Measurements from ENCODE around the gene LAMP2. TPM values are rescaled to one million over a fixed set of nuclear protein-coding genes. Genes with fewer than 3 reads are reported as not detected.

Gene LAMP2
- total and polyA plus RNA-seq, 10 of the 15 experiments (the other 5 are each of a cell fraction or from before 2014, with no cell fraction given): 21.0 to 48.1 (median 27.3) TPM

DNA sequence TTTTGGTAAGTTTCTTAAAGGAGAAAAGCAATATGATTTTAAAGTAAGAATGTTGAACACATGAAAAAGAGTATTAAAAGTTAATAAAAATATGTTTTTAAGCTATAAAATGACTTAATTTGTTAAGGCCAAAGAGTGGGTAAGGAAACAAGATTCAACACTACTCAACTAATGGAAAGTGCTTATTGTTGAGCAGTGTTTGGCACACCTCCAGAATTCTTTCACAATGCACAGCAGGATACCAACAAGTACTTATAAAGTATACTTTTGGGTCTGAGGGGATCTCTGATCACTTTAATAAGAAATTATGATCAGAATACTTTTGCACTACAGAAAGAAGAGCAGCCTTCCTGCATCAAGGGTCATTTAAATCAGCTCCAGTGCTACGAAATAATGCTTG, 5.9 kb downstream of the LAMP2 start:
- FAIRE-seq: no peak
- no peak for ATAC-seq
- TF ChIP-seq CHD4 (IDR thresholded peaks at IDR 0.05) (no peak), SMC3 (IDR thresholded peaks at IDR 0.05; ENCODE audit: borderline replicate concordance, low read length) (no peak), RCOR1 (conservative IDR thresholded peaks at IDR 0.05; ENCODE audit: low read depth, low read length) (no peak), SMAD5 (IDR thresholded peaks at IDR 0.05; ENCODE audit: low read depth) (no peak), ZBED1 (IDR thresholded peaks at IDR 0.05; ENCODE audit: borderline replicate concordance) (no peak), HDAC2 (IDR thresholded peaks at IDR 0.05) (no peak)
- TF ChIP-seq, protein P1, sequence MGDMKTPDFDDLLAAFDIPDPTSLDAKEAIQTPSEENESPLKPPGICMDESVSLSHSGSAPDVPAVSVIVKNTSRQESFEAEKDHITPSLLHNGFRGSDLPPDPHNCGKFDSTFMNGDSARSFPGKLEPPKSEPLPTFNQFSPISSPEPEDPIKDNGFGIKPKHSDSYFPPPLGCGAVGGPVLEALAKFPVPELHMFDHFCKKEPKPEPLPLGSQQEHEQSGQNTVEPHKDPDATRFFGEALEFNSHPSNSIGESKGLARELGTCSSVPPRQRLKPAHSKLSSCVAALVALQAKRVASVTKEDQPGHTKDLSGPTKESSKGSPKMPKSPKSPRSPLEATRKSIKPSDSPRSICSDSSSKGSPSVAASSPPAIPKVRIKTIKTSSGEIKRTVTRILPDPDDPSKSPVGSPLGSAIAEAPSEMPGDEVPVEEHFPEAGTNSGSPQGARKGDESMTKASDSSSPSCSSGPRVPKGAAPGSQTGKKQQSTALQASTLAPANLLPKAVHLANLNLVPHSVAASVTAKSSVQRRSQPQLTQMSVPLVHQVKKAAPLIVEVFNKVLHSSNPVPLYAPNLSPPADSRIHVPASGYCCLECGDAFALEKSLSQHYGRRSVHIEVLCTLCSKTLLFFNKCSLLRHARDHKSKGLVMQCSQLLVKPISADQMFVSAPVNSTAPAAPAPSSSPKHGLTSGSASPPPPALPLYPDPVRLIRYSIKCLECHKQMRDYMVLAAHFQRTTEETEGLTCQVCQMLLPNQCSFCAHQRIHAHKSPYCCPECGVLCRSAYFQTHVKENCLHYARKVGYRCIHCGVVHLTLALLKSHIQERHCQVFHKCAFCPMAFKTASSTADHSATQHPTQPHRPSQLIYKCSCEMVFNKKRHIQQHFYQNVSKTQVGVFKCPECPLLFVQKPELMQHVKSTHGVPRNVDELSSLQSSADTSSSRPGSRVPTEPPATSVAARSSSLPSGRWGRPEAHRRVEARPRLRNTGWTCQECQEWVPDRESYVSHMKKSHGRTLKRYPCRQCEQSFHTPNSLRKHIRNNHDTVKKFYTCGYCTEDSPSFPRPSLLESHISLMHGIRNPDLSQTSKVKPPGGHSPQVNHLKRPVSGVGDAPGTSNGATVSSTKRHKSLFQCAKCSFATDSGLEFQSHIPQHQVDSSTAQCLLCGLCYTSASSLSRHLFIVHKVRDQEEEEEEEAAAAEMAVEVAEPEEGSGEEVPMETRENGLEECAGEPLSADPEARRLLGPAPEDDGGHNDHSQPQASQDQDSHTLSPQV (IDR thresholded peaks at IDR 0.05): no peak
- TF ChIP-seq, protein P2, sequence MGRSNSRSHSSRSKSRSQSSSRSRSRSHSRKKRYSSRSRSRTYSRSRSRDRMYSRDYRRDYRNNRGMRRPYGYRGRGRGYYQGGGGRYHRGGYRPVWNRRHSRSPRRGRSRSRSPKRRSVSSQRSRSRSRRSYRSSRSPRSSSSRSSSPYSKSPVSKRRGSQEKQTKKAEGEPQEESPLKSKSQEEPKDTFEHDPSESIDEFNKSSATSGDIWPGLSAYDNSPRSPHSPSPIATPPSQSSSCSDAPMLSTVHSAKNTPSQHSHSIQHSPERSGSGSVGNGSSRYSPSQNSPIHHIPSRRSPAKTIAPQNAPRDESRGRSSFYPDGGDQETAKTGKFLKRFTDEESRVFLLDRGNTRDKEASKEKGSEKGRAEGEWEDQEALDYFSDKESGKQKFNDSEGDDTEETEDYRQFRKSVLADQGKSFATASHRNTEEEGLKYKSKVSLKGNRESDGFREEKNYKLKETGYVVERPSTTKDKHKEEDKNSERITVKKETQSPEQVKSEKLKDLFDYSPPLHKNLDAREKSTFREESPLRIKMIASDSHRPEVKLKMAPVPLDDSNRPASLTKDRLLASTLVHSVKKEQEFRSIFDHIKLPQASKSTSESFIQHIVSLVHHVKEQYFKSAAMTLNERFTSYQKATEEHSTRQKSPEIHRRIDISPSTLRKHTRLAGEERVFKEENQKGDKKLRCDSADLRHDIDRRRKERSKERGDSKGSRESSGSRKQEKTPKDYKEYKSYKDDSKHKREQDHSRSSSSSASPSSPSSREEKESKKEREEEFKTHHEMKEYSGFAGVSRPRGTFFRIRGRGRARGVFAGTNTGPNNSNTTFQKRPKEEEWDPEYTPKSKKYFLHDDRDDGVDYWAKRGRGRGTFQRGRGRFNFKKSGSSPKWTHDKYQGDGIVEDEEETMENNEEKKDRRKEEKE (IDR thresholded peaks at IDR 0.05): no peak
- H3K4me1 ChIP-seq (ENCODE audit: control insufficient read depth, insufficient read depth, low read length): no peaks in the 10 kb centered on the region
- H3K27me3 ChIP-seq (replicated peaks in 1 of 2; ENCODE audit: control insufficient read depth in 2 of 2, insufficient read depth in 2 of 2, low read length in 1 of 2): no peaks in the 10 kb centered on the region
- BruUV-seq (replicated peaks): no TSS peak
- ChIA-PET CTCF (interaction anchor here (0.6 to 3.7 kb wide), 8 partner anchors 9 to 1083 kb away, joined by 3 to 16 read pairs (median 6); no protein-coding TSS in a partner anchor), POLR2A (no interaction called here), RAD21 (ENCODE audit: unreplicated experiment) (no interaction called here), SMC1A (ENCODE audit: uncharacterized antibody, unreplicated experiment) (interaction anchor here (1.2 to 3.0 kb wide), 4 partner anchors 10 to 83 kb away, joined by 3 to 16 read pairs (median 4); no protein-coding TSS in a partner anchor)
- no peaks in the 10 kb centered on the region for H3K9me3 ChIP-seq (replicated peaks; ENCODE audit: control insufficient read depth, insufficient read depth, low read length)
- in situ Hi-C loops (cut with MboI): no loop called here
- H3K9ac ChIP-seq (ENCODE audit: control insufficient read depth, insufficient read depth, low read length): no peak overlapping the region
- no peaks in the 10 kb centered on the region for H3K36me3 ChIP-seq (ENCODE audit: control insufficient read depth in 2 of 2, insufficient read depth in 2 of 2, low read length in 1 of 2)
- no peaks in the 10 kb centered on the region for H4K20me1 ChIP-seq (ENCODE audit: control insufficient read depth, insufficient read depth)
- DNase-seq (ENCODE audit: low read depth, low spot score): no peak
- 0% methylated on average over 1 of the region's 1 CpG for WGBS (ENCODE audit: insufficient coverage, insufficient replicate concordance, low lambda C conversion rate, missing lambda C conversion rate)
- H3K27ac ChIP-seq (ENCODE audit: control insufficient read depth, insufficient read depth): no peak overlapping the region
- H3K4me3 ChIP-seq: no peak overlapping the region
- intact Hi-C loops (cut with micrococcal nuclease; ENCODE audit: unreplicated experiment): no loop called here
- H2AFZ ChIP-seq (ENCODE audit: control insufficient read depth, low read depth, low read length): no peak overlapping the region
- peaks cover 27% of the 10 kb centered on the region for H3K79me2 ChIP-seq (ENCODE audit: control insufficient read depth, insufficient read depth, low read length)
- H3K4me2 ChIP-seq (ENCODE audit: control insufficient read depth, insufficient read depth): no peak overlapping the region

Measured in GM12878 (cell line).